Measurements from ENCODE around the gene RBPMS2.

DNA sequence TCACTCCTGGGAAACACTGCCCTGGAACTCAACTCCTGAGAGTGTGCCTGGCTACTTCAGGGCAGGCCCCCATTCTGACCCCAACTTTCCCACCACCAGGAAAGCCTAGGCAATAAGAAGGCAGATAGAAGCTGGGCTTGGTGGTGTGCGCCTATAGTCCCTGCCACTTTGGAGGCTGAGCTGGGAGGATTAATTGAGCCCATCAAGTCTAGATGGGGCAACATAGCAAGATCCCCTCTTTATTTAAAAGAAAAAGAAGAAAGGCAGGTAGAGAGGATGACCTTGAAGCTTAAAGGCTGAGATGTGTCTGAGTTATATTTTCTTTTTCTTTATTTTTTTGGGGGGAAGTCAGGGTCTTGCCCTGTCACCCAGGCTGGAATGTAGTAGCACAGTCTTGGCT lies 4.2 kb upstream of the RBPMS2 start:
- TF ChIP-seq CTCF (IDR thresholded peaks at IDR 0.05) (no peak), ZFX (IDR thresholded peaks at IDR 0.05; ENCODE audit: borderline replicate concordance) (no peak)

Data from 22Rv1 (cell line).